ENCODE measurements around the gene DOHH.
"Not testable (repeated sequence)": the region's sequence is repeated elsewhere in the genome, so short reads cannot be mapped to it uniquely, and the experiment has no call there.

The DOHH gene

GRCh38 chr19:3511506-3512251 lies 11.2 kb upstream of the DOHH start:
- no peak overlapping the region for H3K27ac ChIP-seq
- no peaks in the 10 kb centered on the region for H3K9me3 ChIP-seq
- TF ChIP-seq, protein P1, sequence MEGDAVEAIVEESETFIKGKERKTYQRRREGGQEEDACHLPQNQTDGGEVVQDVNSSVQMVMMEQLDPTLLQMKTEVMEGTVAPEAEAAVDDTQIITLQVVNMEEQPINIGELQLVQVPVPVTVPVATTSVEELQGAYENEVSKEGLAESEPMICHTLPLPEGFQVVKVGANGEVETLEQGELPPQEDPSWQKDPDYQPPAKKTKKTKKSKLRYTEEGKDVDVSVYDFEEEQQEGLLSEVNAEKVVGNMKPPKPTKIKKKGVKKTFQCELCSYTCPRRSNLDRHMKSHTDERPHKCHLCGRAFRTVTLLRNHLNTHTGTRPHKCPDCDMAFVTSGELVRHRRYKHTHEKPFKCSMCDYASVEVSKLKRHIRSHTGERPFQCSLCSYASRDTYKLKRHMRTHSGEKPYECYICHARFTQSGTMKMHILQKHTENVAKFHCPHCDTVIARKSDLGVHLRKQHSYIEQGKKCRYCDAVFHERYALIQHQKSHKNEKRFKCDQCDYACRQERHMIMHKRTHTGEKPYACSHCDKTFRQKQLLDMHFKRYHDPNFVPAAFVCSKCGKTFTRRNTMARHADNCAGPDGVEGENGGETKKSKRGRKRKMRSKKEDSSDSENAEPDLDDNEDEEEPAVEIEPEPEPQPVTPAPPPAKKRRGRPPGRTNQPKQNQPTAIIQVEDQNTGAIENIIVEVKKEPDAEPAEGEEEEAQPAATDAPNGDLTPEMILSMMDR (IDR thresholded peaks at IDR 0.05) = no peak
- no peak for DNase-seq
- no peak overlapping the region for H3K4me3 ChIP-seq
- peaks cover 0 to 28% (median 7%) of the 10 kb centered on the region in 3 donors for H3K36me3 ChIP-seq
- no peaks in the 10 kb centered on the region for H3K27me3 ChIP-seq
- peaks cover 0 to 51% (median 36%) of the 10 kb centered on the region in 4 donors for H3K4me1 ChIP-seq
- intact Hi-C loops (cut with DNase I; ENCODE audit: low total_unique reads) = loop anchor here (5.0 kb wide), 1 partner anchor 566 kb away; no protein-coding TSS in a partner anchor

DNA sequence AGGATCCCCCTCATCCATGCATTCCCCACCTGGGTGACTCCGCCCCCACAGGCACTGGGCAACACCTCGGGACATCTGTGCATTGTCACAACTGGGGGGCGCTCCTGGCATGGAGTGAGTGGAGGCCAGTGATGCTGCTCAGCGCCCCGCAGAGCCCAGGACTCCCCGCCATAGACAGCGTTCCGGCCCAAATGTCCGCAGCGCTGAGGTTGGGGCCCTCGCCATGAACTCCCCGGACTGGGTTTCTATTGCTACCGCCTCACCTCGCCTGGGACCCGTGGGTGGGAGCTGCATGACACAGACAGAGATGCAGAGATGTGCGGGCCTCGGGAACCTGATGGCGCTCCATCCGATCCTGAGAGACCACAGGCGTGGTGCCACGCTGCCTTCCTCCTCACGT lies 10.3 kb upstream of the DOHH start:
- DNase-seq = no peak
- intact Hi-C loops (cut with DNase I; ENCODE audit: low total_unique reads) = loop anchor here (5.0 kb wide), 1 partner anchor 567 kb away; no protein-coding TSS in a partner anchor
- Histone ChIP-seq H3K4me1 (peaks cover 0 to 43% (median 31%) of the 10 kb centered on the region in 4 donors), H3K27me3 (no peaks in the 10 kb centered on the region), H3K9me3 (no peaks in the 10 kb centered on the region), H3K4me3 (no peak overlapping the region), H3K36me3 (peaks cover 0 to 28% (median 7%) of the 10 kb centered on the region in 3 donors), H3K27ac (no peak overlapping the region)
- TF ChIP-seq, protein P1 (IDR thresholded peaks at IDR 0.05) = no peak

DNA sequence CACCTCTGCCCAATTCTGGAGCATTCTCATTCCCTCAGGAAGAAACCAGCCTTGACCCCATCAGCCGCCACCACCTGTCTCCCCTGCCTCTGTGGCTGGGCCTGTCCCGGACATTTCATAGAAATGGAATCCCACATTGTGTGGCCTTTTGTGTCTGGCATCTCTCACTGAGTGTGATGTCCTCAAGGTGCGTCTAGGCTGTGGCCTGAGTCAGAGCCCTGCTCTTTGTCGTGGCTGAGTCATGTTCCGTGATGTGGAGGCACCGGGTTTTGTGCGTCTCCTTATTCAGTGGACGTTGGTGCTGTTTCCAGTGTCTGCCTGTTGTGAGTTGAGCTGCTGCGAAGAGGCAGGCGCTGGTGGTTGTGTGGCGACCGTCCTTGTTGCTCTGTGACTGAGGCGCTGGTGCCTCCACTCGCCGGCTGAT lies 9.1 kb upstream of the DOHH start:
- TF ChIP-seq, protein P1 (IDR thresholded peaks at IDR 0.05) = no peak
- Histone ChIP-seq H3K27me3 (no peaks in the 10 kb centered on the region), H3K9me3 (no peaks in the 10 kb centered on the region), H3K27ac (no peak overlapping the region), H3K4me3 (no peak overlapping the region), H3K4me1 (peaks cover 0 to 52% (median 36%) of the 10 kb centered on the region in 4 donors), H3K36me3 (peaks cover 0 to 28% (median 7%) of the 10 kb centered on the region in 3 donors)
- DNase-seq = no peak
- intact Hi-C loops (cut with DNase I; ENCODE audit: low total_unique reads) = no loop called here

DNA sequence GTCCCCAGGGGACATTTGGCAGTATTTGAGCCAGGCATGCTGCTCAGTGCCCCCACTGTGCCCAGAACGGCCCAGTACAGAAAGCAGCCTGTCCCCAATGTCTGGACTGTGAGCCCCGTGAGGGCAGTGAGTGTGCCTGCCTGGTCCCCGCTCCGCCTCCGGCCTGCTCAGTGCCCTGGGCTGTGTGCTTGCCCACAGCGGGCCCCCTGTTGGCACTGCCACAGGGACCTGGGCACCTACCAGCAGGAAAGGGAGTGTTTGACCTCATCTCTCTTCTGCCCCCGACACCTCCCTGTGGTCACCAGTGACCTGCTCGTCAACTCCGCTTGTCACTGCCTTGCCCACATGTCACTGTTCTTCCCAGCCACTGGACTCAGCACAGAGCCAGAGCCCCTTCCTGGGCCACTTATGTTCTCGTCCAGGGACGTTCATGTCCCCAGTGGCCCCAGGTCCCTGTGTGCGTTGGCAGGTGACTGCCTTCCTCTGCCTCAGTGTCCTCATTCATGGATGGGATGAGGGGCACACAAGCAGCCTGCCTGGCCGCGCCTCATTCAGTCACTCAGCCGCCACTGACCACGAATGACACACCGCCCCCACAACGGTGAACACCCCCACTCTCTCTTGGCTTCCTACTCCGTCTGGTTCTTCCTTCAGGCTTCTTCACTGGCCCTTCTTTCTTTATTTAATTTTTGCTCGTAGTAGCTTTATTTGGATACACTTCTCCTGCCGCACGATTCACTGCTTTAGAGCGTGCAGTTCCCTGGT lies 8.5 kb upstream of the DOHH start:
- TF ChIP-seq, protein P1 (IDR thresholded peaks at IDR 0.05) = no peak
- peaks cover 0 to 52% (median 36%) of the 10 kb centered on the region in 4 donors for H3K4me1 ChIP-seq
- H3K4me3 ChIP-seq = no peak overlapping the region
- peaks cover 0 to 28% (median 7%) of the 10 kb centered on the region in 3 donors for H3K36me3 ChIP-seq
- intact Hi-C loops (cut with DNase I; ENCODE audit: low total_unique reads) = no loop called here
- no peak for DNase-seq
- no peaks in the 10 kb centered on the region for H3K9me3 ChIP-seq
- H3K27ac ChIP-seq = no peak overlapping the region
- no peaks in the 10 kb centered on the region for H3K27me3 ChIP-seq

DNA sequence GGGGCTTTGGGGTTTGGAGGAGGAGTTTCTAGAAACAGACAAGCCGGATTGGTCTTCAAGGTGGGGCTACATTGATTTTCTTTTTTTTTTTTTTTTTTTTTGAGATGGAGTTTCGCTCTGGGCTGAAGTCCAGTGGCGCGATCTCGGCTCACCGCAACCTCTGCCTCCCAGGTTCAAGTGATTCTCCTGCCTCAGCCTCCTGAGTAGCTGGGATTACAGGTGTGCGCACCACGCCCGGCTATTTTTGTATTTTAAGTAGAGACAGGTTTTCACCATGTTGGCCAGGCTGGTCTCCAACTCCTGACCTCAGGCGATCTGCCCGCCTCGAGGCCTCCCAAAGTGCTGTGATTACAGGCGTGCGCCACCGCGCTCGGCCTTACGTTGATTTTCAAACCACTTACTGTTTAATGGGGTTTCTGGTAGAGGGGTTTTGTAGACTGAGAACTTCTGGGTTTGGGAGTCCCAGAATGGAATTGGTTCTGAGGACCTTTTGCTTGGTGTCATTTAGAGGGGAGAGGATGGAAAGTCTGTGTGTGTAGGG lies 7.7 kb upstream of the DOHH start:
- Histone ChIP-seq H3K36me3 (peaks cover 0 to 28% (median 7%) of the 10 kb centered on the region in 3 donors), H3K4me3 (peak overlapping the region; percentile 96 to 100), H3K27ac (peak overlapping the region in 1 of 2 donors; percentile 83), H3K4me1 (peaks cover 0 to 47% (median 35%) of the 10 kb centered on the region in 4 donors)
- H3K9me3 ChIP-seq; H3K27me3 ChIP-seq; intact Hi-C loops (cut with DNase I; ENCODE audit: low total_unique reads); DNase-seq: not testable (repeated sequence)

All from tibial artery (tissue), 4 donors.